GM21390 (cell line): Measurements from ENCODE around the gene AFAP1L1.
"Not testable (repeated sequence)": the region's sequence is repeated elsewhere in the genome, so short reads cannot be mapped to it uniquely, and the experiment has no call there.

Experiments
- ATAC-seq: cut with Tn5 transposase; IDR thresholded peaks from one replicate; pipeline ENCODE4 v1.9.1; 2021; ENCODE audit not compliant: unreplicated experiment

AFAP1L1 gene

GRCh38 chr5:149387081-149387631 lies 115.5 kb downstream of the AFAP1L1 start:
- no peak for ATAC-seq

- no peak for ATAC-seq
These were observed 116.3 kb downstream of the AFAP1L1 start for GRCh38 chr5:149387982-149388381.

- ATAC-seq, result no peak
These were observed 117.0 kb downstream of the AFAP1L1 start for GRCh38 chr5:149388498-149389190.

- ATAC-seq, result no peak
These were observed 118.2 kb downstream of the AFAP1L1 start for GRCh38 chr5:149389552-149390495.

- not testable (repeated sequence) for ATAC-seq
These were observed 119.4 kb downstream of the AFAP1L1 start for GRCh38 chr5:149391076-149391475.
